HUES48 (cell line): ENCODE measurements around the gene CTCFL.

Experiments
- H3K27ac ChIP-seq: one replicate; pipeline ENCODE4 v1.7.0; 2013; ENCODE audit warnings: low read depth, low read length, inconsistent platforms
- H3K27me3 ChIP-seq: 2 replicates; pipeline ENCODE4 v1.6.1; 2013; ENCODE audit warnings: mild to moderate bottlenecking, low read length; ENCODE audit not compliant: control insufficient read depth, insufficient read depth
- H3K36me3 ChIP-seq: 2 replicates; pipeline ENCODE4 v1.6.1; 2013; ENCODE audit warnings: low read length; ENCODE audit not compliant: control insufficient read depth, insufficient read depth
- H3K4me1 ChIP-seq: 2 replicates; pipeline ENCODE4 v1.6.1; 2013; ENCODE audit warnings: mild to moderate bottlenecking, low read length; ENCODE audit not compliant: control insufficient read depth, insufficient read depth
- H3K4me3 ChIP-seq: 2 replicates; pipeline ENCODE4 v1.5.1; 2013; ENCODE audit warnings: mild to moderate bottlenecking, low read depth, low read length
- H3K9ac ChIP-seq: 2 replicates; pipeline ENCODE4 v1.6.1; 2013; ENCODE audit warnings: mild to moderate bottlenecking, low read depth, low read length, moderate library complexity
- H3K9me3 ChIP-seq: 2 replicates; pipeline ENCODE4 v1.6.1; 2013; ENCODE audit warnings: low read length; ENCODE audit not compliant: control insufficient read depth, insufficient read depth

CTCFL gene

GRCh38 chr20:57502336-57502700 lies 22.6 kb downstream of the CTCFL start:
- H3K27me3 ChIP-seq = peaks cover 5% of the 10 kb centered on the region
- H3K4me1 ChIP-seq = peaks cover 11% of the 10 kb centered on the region
- H3K4me3 ChIP-seq = no peak overlapping the region
- H3K9me3 ChIP-seq = no peaks in the 10 kb centered on the region
- no peak overlapping the region for H3K9ac ChIP-seq
- no peaks in the 10 kb centered on the region for H3K36me3 ChIP-seq
- H3K27ac ChIP-seq = no peak overlapping the region

- Histone ChIP-seq H3K27me3 (peaks cover 5% of the 10 kb centered on the region), H3K4me1 (peaks cover 11% of the 10 kb centered on the region), H3K4me3 (no peak overlapping the region), H3K9ac (no peak overlapping the region), H3K27ac (no peak overlapping the region), H3K36me3 (no peaks in the 10 kb centered on the region), H3K9me3 (no peaks in the 10 kb centered on the region)
Measured at GRCh38 chr20:57501461-57502335, 23.2 kb downstream of the CTCFL start.

GRCh38 chr20:57500962-57501361 lies 24.0 kb downstream of the CTCFL start:
- Histone ChIP-seq H3K4me1 (peaks cover 11% of the 10 kb centered on the region), H3K27me3 (peaks cover 5% of the 10 kb centered on the region), H3K4me3 (no peak overlapping the region), H3K27ac (no peak overlapping the region), H3K9me3 (no peaks in the 10 kb centered on the region), H3K36me3 (no peaks in the 10 kb centered on the region), H3K9ac (no peak overlapping the region)

- no peak overlapping the region for H3K9ac ChIP-seq
- no peak overlapping the region for H3K27ac ChIP-seq
- H3K4me3 ChIP-seq = no peak overlapping the region
- H3K9me3 ChIP-seq = no peaks in the 10 kb centered on the region
- H3K4me1 ChIP-seq = peaks cover 11% of the 10 kb centered on the region
- no peaks in the 10 kb centered on the region for H3K36me3 ChIP-seq
- H3K27me3 ChIP-seq = peaks cover 5% of the 10 kb centered on the region
Measured at GRCh38 chr20:57500235-57500634, 24.7 kb downstream of the CTCFL start.

GRCh38 chr20:57499676-57500075 lies 25.3 kb downstream of the CTCFL start:
- no peaks in the 10 kb centered on the region for H3K36me3 ChIP-seq
- H3K27ac ChIP-seq = no peak overlapping the region
- peaks cover 5% of the 10 kb centered on the region for H3K27me3 ChIP-seq
- H3K9me3 ChIP-seq = no peaks in the 10 kb centered on the region
- H3K4me1 ChIP-seq = peaks cover 11% of the 10 kb centered on the region
- H3K9ac ChIP-seq = no peak overlapping the region
- H3K4me3 ChIP-seq = no peak overlapping the region

- no peaks in the 10 kb centered on the region for H3K36me3 ChIP-seq
- H3K4me1 ChIP-seq = peaks cover 11% of the 10 kb centered on the region
- peaks cover 5% of the 10 kb centered on the region for H3K27me3 ChIP-seq
- H3K9ac ChIP-seq = no peak overlapping the region
- H3K9me3 ChIP-seq = no peaks in the 10 kb centered on the region
- H3K4me3 ChIP-seq = no peak overlapping the region
- H3K27ac ChIP-seq = peak overlapping the region; percentile 21
Measured at GRCh38 chr20:57498425-57499400, 26.2 kb downstream of the CTCFL start.

GRCh38 chr20:57496592-57496991 lies 28.3 kb downstream of the CTCFL start:
- Histone ChIP-seq H3K4me1 (peaks cover 11% of the 10 kb centered on the region), H3K27ac (no peak overlapping the region), H3K9me3 (no peaks in the 10 kb centered on the region), H3K4me3 (no peak overlapping the region), H3K36me3 (no peaks in the 10 kb centered on the region), H3K27me3 (peaks cover 5% of the 10 kb centered on the region), H3K9ac (no peak overlapping the region)

- Histone ChIP-seq H3K27me3 (peaks cover 5% of the 10 kb centered on the region), H3K27ac (no peak overlapping the region), H3K4me1 (peaks cover 11% of the 10 kb centered on the region), H3K36me3 (no peaks in the 10 kb centered on the region), H3K9ac (no peak overlapping the region), H3K4me3 (no peak overlapping the region), H3K9me3 (no peaks in the 10 kb centered on the region)
Measured at GRCh38 chr20:57495978-57496377, 29.0 kb downstream of the CTCFL start.

GRCh38 chr20:57493091-57493615 lies 31.8 kb downstream of the CTCFL start:
- peaks cover under 1% of the 10 kb centered on the region; the same call in 1 of the 2 replicates for H3K27me3 ChIP-seq
- no peaks in the 10 kb centered on the region for H3K36me3 ChIP-seq
- H3K4me1 ChIP-seq = peaks cover 1% of the 10 kb centered on the region
- H3K9me3 ChIP-seq = no peaks in the 10 kb centered on the region
- no peak overlapping the region for H3K27ac ChIP-seq
- H3K9ac ChIP-seq = no peak overlapping the region
- no peak overlapping the region for H3K4me3 ChIP-seq

- Histone ChIP-seq H3K27me3 (no peaks in the 10 kb centered on the region), H3K4me1 (no peaks in the 10 kb centered on the region), H3K27ac (no peak overlapping the region), H3K36me3 (no peaks in the 10 kb centered on the region), H3K9me3 (no peaks in the 10 kb centered on the region), H3K9ac (no peak overlapping the region), H3K4me3 (no peak overlapping the region)
Measured at GRCh38 chr20:57491373-57491772, 33.6 kb downstream of the CTCFL start.
